Astrocyte (in vitro differentiated cells and primary cell): ENCODE data around the gene RGS9. TPM values are rescaled to one million over a fixed set of nuclear protein-coding genes. Genes with fewer than 3 reads are reported as not detected.
A peak's percentile ranks its signal among the peaks of the same experiment; 100 is the strongest.

Experiments used
- DNase-seq: peaks from one replicate; pipeline ENCODE4 v3.0.0-alpha.2; 2010; ENCODE audit warnings: low read depth
- FAIRE-seq: peaks from 2 replicates; lab custom pipeline; 2011; peaks lifted over from hg19 to GRCh38; lab: Jason Lieb, UNC
- H2AFZ ChIP-seq: 2 replicates; pipeline ENCODE4 v1.6.0; 2012; ENCODE audit warnings: low read depth, low read length, inconsistent platforms
- H3K27ac ChIP-seq: 2 replicates; pipeline ENCODE4 v1.5.1; 2011; ENCODE audit warnings: low read depth, low read length, inconsistent platforms
- H3K27me3 ChIP-seq: 2 replicates; pipeline ENCODE4 v1.6.0; 2011; ENCODE audit warnings: low read length, inconsistent platforms; ENCODE audit not compliant: insufficient read depth
- H3K36me3 ChIP-seq: 2 replicates; pipeline ENCODE4 v1.5.1; 2011; ENCODE audit warnings: low read length, inconsistent platforms; ENCODE audit not compliant: insufficient read depth
- H3K4me1 ChIP-seq: 2 replicates; pipeline ENCODE4 v1.5.1; 2011; ENCODE audit warnings: low read length, inconsistent platforms; ENCODE audit not compliant: insufficient read depth
- H3K4me2 ChIP-seq: 2 replicates; pipeline ENCODE4 v1.6.0; 2012; ENCODE audit warnings: low read length, inconsistent platforms
- H3K4me3 ChIP-seq: 2 replicates; pipeline ENCODE4 v1.5.1; 2011; ENCODE audit warnings: low read depth, mild to moderate bottlenecking, low read length, inconsistent platforms; ENCODE audit not compliant: insufficient read depth
- H3K79me2 ChIP-seq: 2 replicates; pipeline ENCODE4 v1.6.0; 2012; ENCODE audit warnings: mild to moderate bottlenecking, low read length, inconsistent platforms; ENCODE audit not compliant: insufficient read depth
- H3K9ac ChIP-seq: 2 replicates; pipeline ENCODE4 v1.6.0; 2012; ENCODE audit warnings: mild to moderate bottlenecking, low read length, inconsistent platforms
- H3K9me3 ChIP-seq: 2 replicates; pipeline ENCODE4 v1.5.1; 2012; ENCODE audit warnings: low read depth, mild to moderate bottlenecking, low read length, inconsistent platforms; ENCODE audit not compliant: insufficient read depth
- H4K20me1 ChIP-seq: 2 replicates; pipeline ENCODE4 v1.6.0; 2012; ENCODE audit warnings: low read length, inconsistent platforms; ENCODE audit not compliant: insufficient read depth
- H3K27ac Mint-ChIP-seq: one replicate; pipeline ENCODE4 v1.8.0; 2021; ENCODE audit warnings: mild to moderate bottlenecking, mixed read lengths; ENCODE audit not compliant: unreplicated experiment
- H3K27me3 Mint-ChIP-seq: one replicate; pipeline ENCODE4 v1.8.0; 2021; ENCODE audit warnings: low read depth, mixed read lengths; ENCODE audit not compliant: unreplicated experiment
- H3K36me3 Mint-ChIP-seq: one replicate; pipeline ENCODE4 v1.8.0; 2021; ENCODE audit warnings: low read depth, mixed read lengths; ENCODE audit not compliant: unreplicated experiment
- H3K4me1 Mint-ChIP-seq: one replicate; pipeline ENCODE4 v1.8.0; 2021; ENCODE audit warnings: low read depth, mixed read lengths; ENCODE audit not compliant: unreplicated experiment
- H3K4me3 Mint-ChIP-seq: one replicate; pipeline ENCODE4 v1.8.0; 2021; ENCODE audit warnings: mild to moderate bottlenecking, moderate library complexity, mixed read lengths; ENCODE audit not compliant: unreplicated experiment
- H3K9me3 Mint-ChIP-seq: one replicate; pipeline ENCODE4 v1.8.0; 2021; ENCODE audit warnings: mild to moderate bottlenecking, mixed read lengths; ENCODE audit not compliant: unreplicated experiment
- CTCF ChIP-seq: IDR thresholded peaks from 2 replicates; pipeline ENCODE4 v1.5.1; 2011; ENCODE audit warnings: low read depth, mild to moderate bottlenecking, inconsistent platforms, low read length, moderate library complexity; ENCODE audit not compliant: insufficient read depth
- EZH2 ChIP-seq: IDR thresholded peaks from 2 replicates; pipeline ENCODE4 v1.6.1; 2012; ENCODE audit warnings: mild to moderate bottlenecking, low read length, inconsistent platforms; ENCODE audit not compliant: insufficient read depth
- total RNA-seq: library from RNA; stranded (reverse); gene quantifications from 2 replicates; pipeline ENCODE4 v1.2.1, GENCODE V29; 2021

The RGS9 gene
- total RNA-seq, 1 donor from 2014 or later = 9.4 TPM

GRCh38 chr17:65228287-65228686, 91.1 kb downstream of the RGS9 start:
- H3K27me3 ChIP-seq = peaks cover 10% of the 10 kb centered on the region
- FAIRE-seq (no peak), DNase-seq (no peak)
- no peaks in the 10 kb centered on the region for H4K20me1 ChIP-seq
- H3K79me2 ChIP-seq = no peaks in the 10 kb centered on the region
- no peaks in the 10 kb centered on the region for H3K36me3 ChIP-seq
- peaks cover 7% of the 10 kb centered on the region for H3K27me3 Mint-ChIP-seq
- no peaks in the 10 kb centered on the region for H3K36me3 Mint-ChIP-seq
- peak overlapping the region; percentile 40 for H3K4me2 ChIP-seq
- no peak overlapping the region for H3K4me3 Mint-ChIP-seq
- H3K4me1 ChIP-seq = peaks cover 10% of the 10 kb centered on the region
- H3K4me3 ChIP-seq = no peak overlapping the region
- TF ChIP-seq EZH2 = no peak
- no peak for TF ChIP-seq CTCF
- peaks cover 18% of the 10 kb centered on the region for H3K4me1 Mint-ChIP-seq
- no peak overlapping the region for H2AFZ ChIP-seq
- H3K9me3 Mint-ChIP-seq = peaks cover 2% of the 10 kb centered on the region
- H3K27ac ChIP-seq = no peak overlapping the region
- H3K9ac ChIP-seq = no peak overlapping the region
- no peak overlapping the region for H3K27ac Mint-ChIP-seq
- H3K9me3 ChIP-seq = no peaks in the 10 kb centered on the region

DNA sequence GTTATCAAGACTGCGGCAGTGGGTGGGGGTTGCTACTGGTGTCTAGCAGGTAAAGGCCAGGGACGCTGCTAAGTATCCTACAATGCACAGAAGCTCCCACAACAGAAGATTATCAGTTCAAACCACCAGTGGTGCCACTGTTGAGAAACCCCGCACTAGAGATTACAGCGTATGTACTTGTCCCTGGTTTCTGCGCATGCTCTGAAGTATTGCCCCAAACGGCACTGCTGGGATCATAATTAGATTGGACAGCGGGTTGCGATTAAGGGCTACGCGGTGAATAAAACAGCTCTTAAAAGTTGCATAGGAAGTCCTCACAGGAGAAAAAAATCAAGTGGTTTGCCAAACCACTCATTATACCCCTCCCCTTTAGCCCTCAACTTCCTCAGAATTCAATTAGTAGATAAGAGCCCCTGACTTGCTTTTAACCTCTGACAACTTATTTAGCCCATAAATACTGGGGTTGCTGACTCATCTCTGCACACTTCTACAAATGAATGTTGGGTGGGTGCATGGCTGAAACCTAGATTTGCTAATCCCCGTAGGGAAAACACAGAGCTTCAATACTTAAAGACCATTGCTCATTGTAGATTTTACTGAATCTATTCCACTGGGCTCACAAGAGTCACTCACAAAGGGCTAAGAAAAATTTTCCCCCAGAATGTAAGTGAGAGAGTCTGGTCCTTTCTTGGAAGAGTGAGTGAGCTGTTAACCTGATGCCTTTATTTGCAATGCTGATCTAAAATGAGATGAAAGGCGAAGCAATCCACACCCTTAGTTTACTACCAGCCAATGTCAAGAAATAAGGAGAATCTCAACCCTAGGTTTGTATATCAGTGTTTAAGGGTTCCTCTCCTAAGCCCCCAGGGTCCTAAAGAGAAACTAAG, 91.8 kb downstream of the RGS9 start:
- peak overlapping the region; percentile 60 for H3K27ac Mint-ChIP-seq
- peak; percentile 23 for FAIRE-seq

More for the DNA sequence above, 91.8 kb downstream of the RGS9 start:
- no peaks in the 10 kb centered on the region for H3K36me3 ChIP-seq
- peaks cover 10% of the 10 kb centered on the region for H3K4me1 ChIP-seq
- H3K27ac ChIP-seq = no peak overlapping the region
- no peaks in the 10 kb centered on the region for H4K20me1 ChIP-seq
- H3K79me2 ChIP-seq = no peaks in the 10 kb centered on the region
- peak overlapping the region; percentile 40 for H3K4me2 ChIP-seq
- H3K9me3 ChIP-seq = no peaks in the 10 kb centered on the region
- Mint-ChIP-seq H3K9me3 (peaks cover 2% of the 10 kb centered on the region), H3K4me3 (no peak overlapping the region), H3K36me3 (no peaks in the 10 kb centered on the region), H3K27me3 (peaks cover 7% of the 10 kb centered on the region), H3K4me1 (peaks cover 18% of the 10 kb centered on the region)
- H2AFZ ChIP-seq = no peak overlapping the region
- no peak overlapping the region for H3K4me3 ChIP-seq
- peak; percentile 91 for DNase-seq
- H3K27me3 ChIP-seq = peaks cover 10% of the 10 kb centered on the region
- no peak for TF ChIP-seq CTCF
- TF ChIP-seq EZH2 = no peak
- no peak overlapping the region for H3K9ac ChIP-seq
